Nephron (organoid): ENCODE results near the gene TSPOAP1.

ENCODE experiments used
- H3K27ac Mint-ChIP-seq, 3 experiments: 2 replicates each; pipeline ENCODE4 v1.8.0; 2020; ENCODE audit warnings: mixed read lengths in 3 of 3, mild to moderate bottlenecking in 2 of 3, moderate library complexity in 1 of 3
- H3K27me3 Mint-ChIP-seq: 2 replicates; pipeline ENCODE4 v1.8.0; 2021; ENCODE audit warnings: low read depth, mild to moderate bottlenecking, moderate library complexity, mixed read lengths
- H3K36me3 Mint-ChIP-seq: 2 replicates; pipeline ENCODE4 v1.8.0; 2020; ENCODE audit warnings: low read depth, mixed read lengths
- H3K4me1 Mint-ChIP-seq: 2 replicates; pipeline ENCODE4 v1.8.0; 2020; ENCODE audit warnings: mixed read lengths
- H3K4me3 Mint-ChIP-seq, 3 experiments: 2 replicates each; pipeline ENCODE4 v1.8.0; 2020; ENCODE audit warnings: mild to moderate bottlenecking in 3 of 3, mixed read lengths in 3 of 3, moderate library complexity in 2 of 3
- H3K9me3 Mint-ChIP-seq: 2 replicates; pipeline ENCODE4 v1.8.0; 2020; ENCODE audit warnings: mixed read lengths
- CTCF ChIP-seq, 3 experiments: fragments of 200-600 bp; sonication (generic); IDR thresholded peaks; one replicate each; pipeline ENCODE4 v1.5.0; 2021; ENCODE audit warnings: antibody characterized with exemption in 3 of 3; ENCODE audit not compliant: unreplicated experiment in 3 of 3

The TSPOAP1 gene

GRCh38 chr17:58338841-58339754, 10.5 kb upstream of the TSPOAP1 start:
- peaks cover 7% of the 10 kb centered on the region for H3K36me3 Mint-ChIP-seq
- H3K27me3 Mint-ChIP-seq: no peaks in the 10 kb centered on the region
- peak overlapping the region; percentile 41 to 60 (median 43) for H3K27ac Mint-ChIP-seq
- H3K4me1 Mint-ChIP-seq: peaks cover 31% of the 10 kb centered on the region
- no peaks in the 10 kb centered on the region for H3K9me3 Mint-ChIP-seq
- no peak overlapping the region for H3K4me3 Mint-ChIP-seq
- no peak for TF ChIP-seq CTCF (IDR thresholded peaks at IDR 0.05; ENCODE audit: unreplicated experiment in 3 of 3)

- no peaks in the 10 kb centered on the region for H3K27me3 Mint-ChIP-seq
- TF ChIP-seq CTCF (IDR thresholded peaks at IDR 0.05; ENCODE audit: unreplicated experiment in 3 of 3): no peak
- peaks cover 2% of the 10 kb centered on the region for H3K36me3 Mint-ChIP-seq
- H3K27ac Mint-ChIP-seq: peak overlapping the region; percentile 32 to 60 (median 41)
- peaks cover 31% of the 10 kb centered on the region for H3K4me1 Mint-ChIP-seq
- H3K4me3 Mint-ChIP-seq: no peak overlapping the region
- no peaks in the 10 kb centered on the region for H3K9me3 Mint-ChIP-seq
Observed at GRCh38 chr17:58338454-58338840, 9.9 kb upstream of the TSPOAP1 start.

GRCh38 chr17:58337600-58338453, 9.2 kb upstream of the TSPOAP1 start:
- peaks cover 31% of the 10 kb centered on the region for H3K4me1 Mint-ChIP-seq
- H3K36me3 Mint-ChIP-seq: no peaks in the 10 kb centered on the region
- H3K4me3 Mint-ChIP-seq: no peak overlapping the region
- peak overlapping the region; percentile 55 to 60 (median 58) for H3K27ac Mint-ChIP-seq
- no peaks in the 10 kb centered on the region for H3K27me3 Mint-ChIP-seq
- no peak for TF ChIP-seq CTCF (IDR thresholded peaks at IDR 0.05; ENCODE audit: unreplicated experiment in 3 of 3)
- no peaks in the 10 kb centered on the region for H3K9me3 Mint-ChIP-seq

- Mint-ChIP-seq H3K27me3 (no peaks in the 10 kb centered on the region), H3K4me3 (no peak overlapping the region), H3K4me1 (peaks cover 31% of the 10 kb centered on the region), H3K9me3 (no peaks in the 10 kb centered on the region), H3K36me3 (no peaks in the 10 kb centered on the region), H3K27ac (peak overlapping the region in 2 of 3 experiments; percentile 55 to 60)
- TF ChIP-seq CTCF (IDR thresholded peaks at IDR 0.05; ENCODE audit: unreplicated experiment in 3 of 3): no peak
Observed at GRCh38 chr17:58337210-58337599, 8.6 kb upstream of the TSPOAP1 start.

GRCh38 chr17:58336456-58337209, 8.0 kb upstream of the TSPOAP1 start:
- Mint-ChIP-seq H3K4me3 (no peak overlapping the region), H3K4me1 (peaks cover 31% of the 10 kb centered on the region), H3K9me3 (no peaks in the 10 kb centered on the region), H3K27me3 (no peaks in the 10 kb centered on the region), H3K36me3 (no peaks in the 10 kb centered on the region), H3K27ac (peak overlapping the region; percentile 25 to 74 (median 60))
- no peak for TF ChIP-seq CTCF (IDR thresholded peaks at IDR 0.05; ENCODE audit: unreplicated experiment in 3 of 3)
